ENCODE measurements around the gene TFF2. TPM values are rescaled to one million over a fixed set of nuclear protein-coding genes. Genes with fewer than 3 reads are reported as not detected.
A peak's percentile ranks its signal among the peaks of the same experiment; 100 is the strongest.

The TFF2 gene
- total RNA-seq, 1 experiment from 2014 or later: not detected

DNA sequence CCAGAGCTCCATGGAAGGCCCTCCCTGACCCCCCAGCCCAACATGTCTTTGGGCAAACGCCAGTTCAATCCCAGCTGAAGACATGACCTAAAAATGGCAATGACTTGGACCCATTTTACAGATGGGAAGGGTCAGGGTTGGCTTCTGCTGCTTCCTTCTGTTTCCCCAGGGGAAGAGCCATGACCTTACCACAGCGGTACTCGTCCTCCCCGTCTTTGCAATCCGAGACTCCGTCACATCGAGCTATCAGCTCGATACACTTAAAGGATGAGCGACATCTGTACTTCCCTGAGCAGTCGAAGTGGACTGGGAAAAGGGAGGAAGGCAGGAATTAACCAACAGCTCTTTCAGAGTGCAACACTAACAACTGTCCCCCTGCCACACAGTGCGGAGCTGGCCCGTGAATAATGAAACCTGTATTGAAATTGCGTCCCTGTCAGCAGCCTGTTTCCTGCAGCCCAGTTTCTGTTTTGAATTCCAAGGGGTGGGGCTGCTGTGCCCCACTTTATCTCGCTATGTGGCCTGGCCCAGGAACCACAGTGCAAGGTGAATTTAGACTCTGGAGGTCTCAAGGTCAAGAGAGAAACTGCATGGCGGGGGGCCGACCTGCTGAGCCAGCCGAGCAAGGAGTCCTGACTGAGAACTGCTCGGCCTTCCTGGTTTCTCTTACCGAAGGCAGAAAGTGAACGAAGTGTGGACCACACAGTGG is 38.1 kb upstream of the TFF2 start:
- Histone ChIP-seq H3K27ac (no peak overlapping the region), H3K4me3 (no peak overlapping the region), H3K4me1 (no peaks in the 10 kb centered on the region), H3K9me3 (replicated peaks) (no peaks in the 10 kb centered on the region), H3K36me3 (no peaks in the 10 kb centered on the region), H3K27me3 (no peaks in the 10 kb centered on the region; the same call in 1 of the 2 replicates)
- DNase-seq: no peak

- Histone ChIP-seq H3K27me3 (no peaks in the 10 kb centered on the region; the same call in 1 of the 2 replicates), H3K4me1 (no peaks in the 10 kb centered on the region)
Observed at GRCh38 chr21:42387843-42388340, 37.1 kb upstream of the TFF2 start.

GRCh38 chr21:42387164-42387563 is 36.4 kb upstream of the TFF2 start:
- H3K27me3 ChIP-seq: no peaks in the 10 kb centered on the region; the same call in 1 of the 2 replicates
- H3K9me3 ChIP-seq (replicated peaks): no peaks in the 10 kb centered on the region
- H3K36me3 ChIP-seq: no peaks in the 10 kb centered on the region
- no peak overlapping the region for H3K4me3 ChIP-seq
- no peaks in the 10 kb centered on the region for H3K4me1 ChIP-seq
- no peak overlapping the region for H3K27ac ChIP-seq
- no peak for DNase-seq

More at GRCh38 chr21:42387843-42388340, 37.1 kb upstream of the TFF2 start:
- H3K9me3 ChIP-seq (replicated peaks): no peaks in the 10 kb centered on the region
- no peaks in the 10 kb centered on the region for H3K36me3 ChIP-seq
- no peak for DNase-seq
- no peak overlapping the region for H3K27ac ChIP-seq
- no peak overlapping the region for H3K4me3 ChIP-seq

DNA sequence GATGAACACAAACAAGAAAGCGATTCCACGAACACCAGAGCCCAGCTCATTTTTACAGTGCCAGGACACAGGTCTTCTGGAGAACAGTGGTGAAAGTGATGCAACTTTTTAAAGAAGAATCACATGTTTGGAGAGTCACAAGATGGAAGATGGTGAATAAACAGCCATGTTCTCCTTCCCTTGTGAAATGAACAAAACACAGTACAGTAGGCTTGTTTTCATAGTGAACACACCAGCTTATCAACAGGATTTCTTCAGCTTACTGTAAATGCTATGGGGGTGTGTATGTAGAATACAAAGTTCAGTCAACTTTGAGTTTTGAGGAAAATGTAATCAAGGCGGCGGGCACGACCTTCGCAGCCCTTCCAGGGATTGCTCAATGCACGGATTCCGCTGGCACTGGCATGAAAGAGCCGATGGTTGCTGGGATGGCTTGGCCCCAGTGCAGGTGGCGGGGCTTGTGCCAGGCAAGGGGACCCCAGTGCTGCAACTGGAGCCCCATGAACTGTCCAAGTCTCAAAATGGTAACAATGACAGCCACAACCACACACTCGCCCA is 35.3 kb upstream of the TFF2 start:
- H3K27me3 ChIP-seq: no peaks in the 10 kb centered on the region; the same call in 1 of the 2 replicates
- H3K4me3 ChIP-seq: no peak overlapping the region
- no peak overlapping the region for H3K27ac ChIP-seq
- no peaks in the 10 kb centered on the region for H3K4me1 ChIP-seq
- no peaks in the 10 kb centered on the region for H3K36me3 ChIP-seq
- DNase-seq: no peak
- no peaks in the 10 kb centered on the region for H3K9me3 ChIP-seq (replicated peaks)

DNA sequence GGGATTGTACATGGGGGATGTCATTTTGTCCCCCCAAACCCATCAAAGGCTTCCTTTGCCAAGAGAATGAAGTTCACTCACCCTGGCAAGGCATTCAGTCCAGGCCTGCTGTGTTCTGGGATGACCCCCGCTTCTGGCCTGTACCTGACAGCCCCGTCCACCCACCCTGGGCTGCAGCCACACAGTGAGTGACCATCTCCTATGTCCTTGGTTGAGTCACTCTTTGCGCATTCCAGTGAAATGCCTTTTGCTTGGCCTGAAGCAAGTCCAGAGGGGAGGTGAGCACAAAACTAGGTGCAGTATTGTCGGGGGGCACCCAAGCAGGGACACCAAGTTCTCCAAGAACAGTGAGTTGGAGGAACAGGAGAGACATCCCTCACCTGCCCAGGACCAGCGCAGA is 34.8 kb upstream of the TFF2 start:
- no peak for DNase-seq
- Histone ChIP-seq H3K27ac (no peak overlapping the region), H3K4me1 (no peaks in the 10 kb centered on the region)

GRCh38 chr21:42384989-42385388 is 34.2 kb upstream of the TFF2 start:
- Histone ChIP-seq H3K36me3 (no peaks in the 10 kb centered on the region), H3K9me3 (replicated peaks) (no peaks in the 10 kb centered on the region), H3K27ac (no peak overlapping the region), H3K27me3 (no peaks in the 10 kb centered on the region; the same call in 1 of the 2 replicates), H3K4me1 (no peaks in the 10 kb centered on the region), H3K4me3 (no peak overlapping the region)
- DNase-seq: no peak

More for the DNA sequence above, 34.8 kb upstream of the TFF2 start:
- no peaks in the 10 kb centered on the region for H3K9me3 ChIP-seq (replicated peaks)
- no peaks in the 10 kb centered on the region for H3K36me3 ChIP-seq
- no peak overlapping the region for H3K4me3 ChIP-seq
- no peaks in the 10 kb centered on the region; the same call in 1 of the 2 replicates for H3K27me3 ChIP-seq

DNA sequence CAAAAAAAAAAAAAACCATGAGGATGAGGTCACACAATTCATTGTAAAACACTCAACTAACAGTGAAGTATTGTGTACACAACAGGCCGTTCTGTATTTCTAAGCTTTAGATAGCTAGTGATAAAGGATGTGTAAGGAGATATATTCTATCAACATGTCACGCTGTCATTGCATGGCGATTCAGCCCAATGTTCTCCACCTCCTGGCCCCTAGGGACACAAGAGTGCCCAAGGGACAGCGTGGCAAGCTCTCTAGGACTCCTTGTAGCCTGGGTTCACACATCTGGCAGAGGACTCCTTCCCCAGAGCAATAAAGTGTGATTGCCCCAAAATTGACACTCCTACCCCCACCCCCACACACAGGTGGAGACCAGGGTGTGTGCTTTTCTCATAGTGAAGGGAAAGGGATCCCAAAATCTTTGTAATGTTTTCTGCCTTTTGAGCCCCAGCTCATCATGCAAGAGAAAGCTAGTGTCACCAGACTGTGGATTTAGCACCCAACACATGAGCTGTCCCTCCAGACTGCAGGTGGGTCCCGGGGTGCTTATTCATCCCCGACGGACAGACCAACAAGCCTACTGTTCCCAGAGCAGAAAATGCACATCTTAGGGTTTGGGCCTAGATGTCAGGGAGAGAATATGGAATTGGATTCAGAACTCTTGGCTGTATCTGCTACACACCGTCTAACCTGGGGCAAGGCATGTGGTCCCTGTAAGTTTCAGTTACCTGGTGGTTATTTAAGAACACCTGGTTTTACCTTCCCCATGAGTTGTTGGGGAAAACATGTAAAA is 33.6 kb upstream of the TFF2 start:
- H3K4me1 ChIP-seq: no peaks in the 10 kb centered on the region
- H3K27ac ChIP-seq: no peak overlapping the region
- no peaks in the 10 kb centered on the region for H3K9me3 ChIP-seq (replicated peaks)
- no peak for DNase-seq
- H3K36me3 ChIP-seq: no peaks in the 10 kb centered on the region
- H3K27me3 ChIP-seq: no peaks in the 10 kb centered on the region; the same call in 1 of the 2 replicates
- H3K4me3 ChIP-seq: no peak overlapping the region

DNA sequence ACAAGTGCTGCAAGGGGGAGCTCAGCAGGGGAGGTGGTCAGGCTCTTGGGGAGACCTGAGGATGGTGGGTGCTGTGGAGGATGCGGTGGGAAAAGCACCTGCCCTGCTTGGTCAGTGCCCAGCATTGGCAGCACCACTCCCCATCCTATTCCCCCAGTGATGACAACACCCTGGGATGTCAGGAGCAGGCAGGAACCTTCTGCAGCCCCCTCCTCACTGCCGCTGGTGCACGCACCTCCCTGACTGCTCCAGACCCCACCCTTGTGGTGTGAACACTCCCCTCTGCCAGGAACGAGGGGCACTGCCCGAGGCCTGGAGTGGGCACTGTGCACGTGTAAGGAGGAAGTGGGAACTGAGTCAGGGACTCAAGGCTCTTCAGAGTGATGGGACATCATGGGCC is 32.5 kb upstream of the TFF2 start:
- H3K27me3 ChIP-seq: no peaks in the 10 kb centered on the region; the same call in 1 of the 2 replicates

GRCh38 chr21:42382915-42383314 is 32.1 kb upstream of the TFF2 start:
- no peaks in the 10 kb centered on the region for H3K27me3 ChIP-seq
- no peaks in the 10 kb centered on the region for H3K9me3 ChIP-seq (replicated peaks)
- DNase-seq: no peak
- no peak overlapping the region for H3K4me3 ChIP-seq
- H3K36me3 ChIP-seq: no peaks in the 10 kb centered on the region
- H3K4me1 ChIP-seq: no peaks in the 10 kb centered on the region
- no peak overlapping the region for H3K27ac ChIP-seq

More for the DNA sequence above, 32.5 kb upstream of the TFF2 start:
- Histone ChIP-seq H3K9me3 (replicated peaks) (no peaks in the 10 kb centered on the region), H3K36me3 (no peaks in the 10 kb centered on the region), H3K27ac (no peak overlapping the region), H3K4me3 (no peak overlapping the region), H3K4me1 (no peaks in the 10 kb centered on the region)
- no peak for DNase-seq

- Histone ChIP-seq H3K27me3 (no peaks in the 10 kb centered on the region), H3K9me3 (replicated peaks) (no peaks in the 10 kb centered on the region), H3K36me3 (no peaks in the 10 kb centered on the region), H3K4me3 (no peak overlapping the region), H3K4me1 (no peaks in the 10 kb centered on the region), H3K27ac (no peak overlapping the region)
- DNase-seq: peak; percentile 13 to 45
Observed at GRCh38 chr21:42381347-42381984, 30.7 kb upstream of the TFF2 start.

DNA sequence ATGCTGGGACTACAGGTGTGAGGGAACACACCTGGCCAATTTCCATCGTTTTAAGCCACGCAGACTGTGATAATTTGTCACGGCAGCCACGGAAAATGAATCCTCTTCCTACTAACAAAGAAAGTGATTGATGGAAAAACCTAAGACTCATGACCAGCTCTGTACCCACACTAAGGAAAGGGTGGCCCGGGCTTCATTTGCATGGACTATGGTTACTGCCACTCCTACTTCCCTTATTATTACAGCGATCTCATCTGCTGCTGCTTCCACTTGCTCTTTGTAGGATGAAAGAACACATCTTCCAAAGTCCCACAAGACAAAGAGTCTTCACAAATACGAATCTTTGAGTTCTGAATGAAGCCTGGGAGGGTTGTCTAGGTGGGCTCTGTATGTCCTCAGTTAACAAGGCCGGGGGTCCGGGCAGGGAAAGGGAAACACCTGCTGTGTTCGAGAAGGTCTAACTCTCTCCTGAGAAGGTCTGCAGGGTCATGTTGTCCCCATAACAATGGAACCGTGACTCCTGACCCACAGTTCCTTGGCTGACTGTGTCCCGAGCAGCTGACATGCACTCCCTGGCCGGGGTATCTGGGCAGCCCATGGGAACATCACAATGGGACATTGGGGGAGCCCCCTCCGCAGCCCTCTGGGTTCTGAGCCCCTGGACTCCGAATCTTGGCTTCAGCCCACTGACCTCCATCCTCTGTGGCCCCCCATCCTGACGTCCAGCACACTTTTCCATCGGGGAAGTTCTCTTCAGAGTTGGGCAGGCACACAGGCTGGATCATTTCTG is 28.8 kb upstream of the TFF2 start:
- Histone ChIP-seq H3K4me3 (no peak overlapping the region), H3K27ac (no peak overlapping the region), H3K36me3 (no peaks in the 10 kb centered on the region), H3K9me3 (replicated peaks) (no peaks in the 10 kb centered on the region), H3K27me3 (no peaks in the 10 kb centered on the region), H3K4me1 (no peaks in the 10 kb centered on the region)
- no peak for DNase-seq

- H3K27me3 ChIP-seq: no peaks in the 10 kb centered on the region
- no peaks in the 10 kb centered on the region for H3K4me1 ChIP-seq
- no peaks in the 10 kb centered on the region for H3K9me3 ChIP-seq (replicated peaks)
- H3K36me3 ChIP-seq: no peaks in the 10 kb centered on the region
- no peak overlapping the region for H3K4me3 ChIP-seq
- no peak for DNase-seq
- H3K27ac ChIP-seq: no peak overlapping the region
Observed at GRCh38 chr21:42378418-42378817, 27.6 kb upstream of the TFF2 start.

DNA sequence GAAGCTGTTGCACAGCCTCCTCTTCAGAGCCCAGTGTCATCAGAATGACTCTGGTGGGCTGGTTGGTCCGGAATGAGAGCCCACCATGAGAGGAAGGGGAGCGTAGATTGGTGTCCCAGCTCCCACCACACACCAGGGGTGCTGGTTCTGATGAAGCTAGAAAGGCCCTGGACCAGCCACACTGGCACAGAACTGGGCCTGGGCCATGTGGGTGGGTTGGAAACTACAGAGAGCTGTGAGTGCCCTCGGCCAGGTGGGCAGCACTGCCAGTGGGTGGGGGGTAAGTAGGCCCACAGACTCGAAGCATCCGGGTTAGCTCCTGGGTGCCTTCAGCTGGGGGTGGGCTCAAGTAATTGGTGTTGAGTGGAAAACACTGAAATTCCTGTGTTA is 27.2 kb upstream of the TFF2 start:
- Histone ChIP-seq H3K27me3 (no peaks in the 10 kb centered on the region), H3K36me3 (no peaks in the 10 kb centered on the region), H3K9me3 (replicated peaks) (no peaks in the 10 kb centered on the region), H3K27ac (no peak overlapping the region), H3K4me1 (no peaks in the 10 kb centered on the region), H3K4me3 (no peak overlapping the region)
- DNase-seq: no peak

Measured in SJCRH30 (cell line).